ENCODE results near the gene TNC. TPM values are rescaled to one million over a fixed set of nuclear protein-coding genes. Genes with fewer than 3 reads are reported as not detected.

Gene TNC
- total RNA-seq, 1 experiment from 2014 or later, result 5.7 TPM

DNA sequence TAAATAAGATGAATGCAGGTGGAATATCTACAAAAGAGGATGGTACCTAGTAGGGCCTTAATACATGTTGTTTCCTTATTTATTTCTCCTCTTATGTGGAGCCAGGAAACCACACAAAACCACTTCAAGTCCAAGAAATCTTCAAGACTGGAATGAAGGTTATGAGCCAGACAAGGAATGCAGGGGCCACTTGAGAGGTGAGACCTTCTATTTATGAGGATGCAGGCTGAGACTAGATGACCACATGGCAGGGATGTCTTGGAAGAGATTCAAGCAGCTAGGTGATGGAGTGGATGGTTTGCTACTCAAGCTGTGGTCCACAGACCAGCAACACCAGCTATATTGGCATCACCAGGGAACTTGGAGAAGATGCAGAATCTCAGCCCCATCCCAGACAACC lies 92.2 kb downstream of the TNC start:
- no peaks in the 10 kb centered on the region for H3K27me3 ChIP-seq (ENCODE audit: control insufficient read depth, insufficient read depth, low read length)
- H3K4me3 ChIP-seq (ENCODE audit: low read depth in 2 of 2, low read length in 2 of 2), result no peak overlapping the region
- ATAC-seq (no peak), DNase-seq (ENCODE audit: low read depth, low spot score) (no peak)
- ChIA-PET CTCF (interaction anchor here (0.6 kb wide), 1 partner anchor 612 kb away, joined by 3 read pairs; no protein-coding TSS in a partner anchor), POLR2A (no interaction called here)
- no TSS peak for BruUV-seq (replicated peaks)
- no peaks in the 10 kb centered on the region for H3K9me3 ChIP-seq (ENCODE audit: control insufficient read depth, insufficient read depth, low read depth, low read length)
- intact Hi-C loops (cut with micrococcal nuclease; ENCODE audit: unreplicated experiment), result no loop called here
- TF ChIP-seq, protein P1, sequence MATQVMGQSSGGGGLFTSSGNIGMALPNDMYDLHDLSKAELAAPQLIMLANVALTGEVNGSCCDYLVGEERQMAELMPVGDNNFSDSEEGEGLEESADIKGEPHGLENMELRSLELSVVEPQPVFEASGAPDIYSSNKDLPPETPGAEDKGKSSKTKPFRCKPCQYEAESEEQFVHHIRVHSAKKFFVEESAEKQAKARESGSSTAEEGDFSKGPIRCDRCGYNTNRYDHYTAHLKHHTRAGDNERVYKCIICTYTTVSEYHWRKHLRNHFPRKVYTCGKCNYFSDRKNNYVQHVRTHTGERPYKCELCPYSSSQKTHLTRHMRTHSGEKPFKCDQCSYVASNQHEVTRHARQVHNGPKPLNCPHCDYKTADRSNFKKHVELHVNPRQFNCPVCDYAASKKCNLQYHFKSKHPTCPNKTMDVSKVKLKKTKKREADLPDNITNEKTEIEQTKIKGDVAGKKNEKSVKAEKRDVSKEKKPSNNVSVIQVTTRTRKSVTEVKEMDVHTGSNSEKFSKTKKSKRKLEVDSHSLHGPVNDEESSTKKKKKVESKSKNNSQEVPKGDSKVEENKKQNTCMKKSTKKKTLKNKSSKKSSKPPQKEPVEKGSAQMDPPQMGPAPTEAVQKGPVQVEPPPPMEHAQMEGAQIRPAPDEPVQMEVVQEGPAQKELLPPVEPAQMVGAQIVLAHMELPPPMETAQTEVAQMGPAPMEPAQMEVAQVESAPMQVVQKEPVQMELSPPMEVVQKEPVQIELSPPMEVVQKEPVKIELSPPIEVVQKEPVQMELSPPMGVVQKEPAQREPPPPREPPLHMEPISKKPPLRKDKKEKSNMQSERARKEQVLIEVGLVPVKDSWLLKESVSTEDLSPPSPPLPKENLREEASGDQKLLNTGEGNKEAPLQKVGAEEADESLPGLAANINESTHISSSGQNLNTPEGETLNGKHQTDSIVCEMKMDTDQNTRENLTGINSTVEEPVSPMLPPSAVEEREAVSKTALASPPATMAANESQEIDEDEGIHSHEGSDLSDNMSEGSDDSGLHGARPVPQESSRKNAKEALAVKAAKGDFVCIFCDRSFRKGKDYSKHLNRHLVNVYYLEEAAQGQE (IDR thresholded peaks at IDR 0.05; ENCODE audit: insufficient read depth in 1 of 2, low read depth in 2 of 2, low read length in 1 of 2), result no peak
- no peak for TF ChIP-seq TCF7L2 (IDR thresholded peaks at IDR 0.05; ENCODE audit: low read depth, low read length)
- no peak for TF ChIP-seq SIN3A (IDR thresholded peaks at IDR 0.05; ENCODE audit: borderline replicate concordance, insufficient read depth, low read depth, low read length)
- TF ChIP-seq POLR2AphosphoS5 (IDR thresholded peaks at IDR 0.05; ENCODE audit: low read depth, low read length), result no peak
- TF ChIP-seq, protein P2, sequence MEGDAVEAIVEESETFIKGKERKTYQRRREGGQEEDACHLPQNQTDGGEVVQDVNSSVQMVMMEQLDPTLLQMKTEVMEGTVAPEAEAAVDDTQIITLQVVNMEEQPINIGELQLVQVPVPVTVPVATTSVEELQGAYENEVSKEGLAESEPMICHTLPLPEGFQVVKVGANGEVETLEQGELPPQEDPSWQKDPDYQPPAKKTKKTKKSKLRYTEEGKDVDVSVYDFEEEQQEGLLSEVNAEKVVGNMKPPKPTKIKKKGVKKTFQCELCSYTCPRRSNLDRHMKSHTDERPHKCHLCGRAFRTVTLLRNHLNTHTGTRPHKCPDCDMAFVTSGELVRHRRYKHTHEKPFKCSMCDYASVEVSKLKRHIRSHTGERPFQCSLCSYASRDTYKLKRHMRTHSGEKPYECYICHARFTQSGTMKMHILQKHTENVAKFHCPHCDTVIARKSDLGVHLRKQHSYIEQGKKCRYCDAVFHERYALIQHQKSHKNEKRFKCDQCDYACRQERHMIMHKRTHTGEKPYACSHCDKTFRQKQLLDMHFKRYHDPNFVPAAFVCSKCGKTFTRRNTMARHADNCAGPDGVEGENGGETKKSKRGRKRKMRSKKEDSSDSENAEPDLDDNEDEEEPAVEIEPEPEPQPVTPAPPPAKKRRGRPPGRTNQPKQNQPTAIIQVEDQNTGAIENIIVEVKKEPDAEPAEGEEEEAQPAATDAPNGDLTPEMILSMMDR (IDR thresholded peaks at IDR 0.05), result no peak
- no peaks in the 10 kb centered on the region for H3K36me3 ChIP-seq (ENCODE audit: control insufficient read depth, insufficient read depth, low read length)
- in situ Hi-C loops (cut with HindIII; ENCODE audit: low pct_unique_long_range_greater_than_20kb, low sequenced_read_pairs), result no loop called here
- no peaks in the 10 kb centered on the region for H3K4me1 ChIP-seq (ENCODE audit: control insufficient read depth, insufficient read depth, low read length)
- H3K27ac ChIP-seq (ENCODE audit: low read length), result no peak overlapping the region

DNA sequence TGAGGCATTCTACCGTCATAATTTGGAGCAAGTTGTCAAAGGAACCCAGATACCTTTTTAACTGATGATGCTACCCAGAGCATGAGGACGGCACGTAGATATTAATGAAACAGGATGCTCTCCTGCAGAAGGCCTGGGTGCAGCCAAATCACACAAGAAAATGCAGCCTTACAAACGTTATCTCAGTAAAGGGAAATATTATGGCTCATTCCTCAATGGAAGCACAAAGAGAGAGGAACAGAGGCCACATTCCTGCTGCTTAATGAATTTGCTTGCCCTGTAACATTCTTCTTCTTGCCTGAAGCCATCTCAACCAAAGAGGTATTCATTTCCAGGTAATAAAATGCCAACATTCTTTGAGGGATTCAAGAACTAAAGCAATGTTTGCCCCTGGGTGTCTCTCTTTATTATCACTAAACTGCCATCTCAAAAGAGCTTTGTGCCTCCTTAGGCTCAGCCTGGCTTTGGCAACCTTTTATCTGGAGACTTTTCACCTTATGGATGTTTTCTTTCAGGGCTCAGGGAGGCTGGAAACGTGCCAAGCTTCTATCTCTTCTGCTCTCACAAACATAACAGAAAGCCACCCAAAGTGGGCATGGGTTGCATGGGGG lies 92.9 kb downstream of the TNC start:
- TF ChIP-seq, protein P2 (IDR thresholded peaks at IDR 0.05), result no peak
- TF ChIP-seq SIN3A (IDR thresholded peaks at IDR 0.05; ENCODE audit: borderline replicate concordance, insufficient read depth, low read depth, low read length), result no peak
- TF ChIP-seq, protein P1 (IDR thresholded peaks at IDR 0.05; ENCODE audit: insufficient read depth in 1 of 2, low read depth in 2 of 2, low read length in 1 of 2), result no peak
- TF ChIP-seq POLR2AphosphoS5 (IDR thresholded peaks at IDR 0.05; ENCODE audit: low read depth, low read length), result no peak
- TF ChIP-seq TCF7L2 (IDR thresholded peaks at IDR 0.05; ENCODE audit: low read depth, low read length), result no peak; the same call in 1 of the 2 replicates
- Histone ChIP-seq H3K36me3 (ENCODE audit: control insufficient read depth, insufficient read depth, low read length) (no peaks in the 10 kb centered on the region), H3K27ac (ENCODE audit: low read length) (no peak overlapping the region), H3K4me3 (ENCODE audit: low read depth in 2 of 2, low read length in 2 of 2) (no peak overlapping the region), H3K9me3 (ENCODE audit: control insufficient read depth, insufficient read depth, low read depth, low read length) (no peaks in the 10 kb centered on the region), H3K4me1 (ENCODE audit: control insufficient read depth, insufficient read depth, low read length) (no peaks in the 10 kb centered on the region), H3K27me3 (ENCODE audit: control insufficient read depth, insufficient read depth, low read length) (no peaks in the 10 kb centered on the region)
- CTCF ChIA-PET, result interaction anchor here (0.6 kb wide), 1 partner anchor 613 kb away, joined by 3 read pairs; no protein-coding TSS in a partner anchor
- DNase-seq (ENCODE audit: low read depth, low spot score) (no peak), ATAC-seq (no peak)
- BruUV-seq (replicated peaks), result no TSS peak
- intact Hi-C loops (cut with micrococcal nuclease; ENCODE audit: unreplicated experiment), result no loop called here
- in situ Hi-C loops (cut with HindIII; ENCODE audit: low pct_unique_long_range_greater_than_20kb, low sequenced_read_pairs), result no loop called here
- POLR2A ChIA-PET, result no interaction called here
